Left lobe of liver (tissue), 2 donors: ENCODE measurements around the gene FUS. TPM values are rescaled to one million over a fixed set of nuclear protein-coding genes. Genes with fewer than 3 reads are reported as not detected.

ENCODE experiments used
- ATAC-seq: fragments of 200-7000 bp; cut with Tn5 transposase; one replicate; pipeline ENCODE4 v1.9.1; 2020; ENCODE audit warnings: mild to moderate bottlenecking, moderate library complexity
- DNase-seq: peaks from one replicate; pipeline ENCODE4 v3.0.0-alpha.2; 2020; ENCODE audit warnings: low spot score
- total RNA-seq: library from RNA; stranded (reverse); gene quantifications from one replicate; pipeline ENCODE4 v1.2.1, GENCODE V29; 2021
- donor health status: DM: no; HTN: no; CAD: no; lungs with moderate emphysema.
- donor health status: DM: no; HTN: yes; CAD: no.

The FUS gene
- total RNA-seq, 1 donor from 2014 or later = 43.5 TPM

GRCh38 chr16:31225193-31225592, 45.3 kb downstream of the FUS start:
- no peak for ATAC-seq

GRCh38 chr16:31228206-31228605, 48.3 kb downstream of the FUS start:
- DNase-seq (no peak), ATAC-seq (no peak)

More at GRCh38 chr16:31225193-31225592, 45.3 kb downstream of the FUS start:
- DNase-seq = no peak

GRCh38 chr16:31229501-31229900, 49.6 kb downstream of the FUS start:
- ATAC-seq (no peak), DNase-seq (no peak)

- ATAC-seq (no peak), DNase-seq (no peak)
Observed at GRCh38 chr16:31238041-31238440, 58.1 kb downstream of the FUS start.

Other genes with a start within 250 kb of the FUS start
- 51.3 TPM for gene ORAI3, start 231.1 kb upstream of the FUS start, total RNA-seq
- gene SETD1A, start 222.4 kb upstream of the FUS start, total RNA-seq = 8.2 TPM
- gene HSD3B7, start 194.9 kb upstream of the FUS start, total RNA-seq = 71.5 TPM
- 4.2 TPM for gene STX1B, start 169.5 kb upstream of the FUS start, total RNA-seq
- 24.6 TPM for gene STX4, start 146.6 kb upstream of the FUS start, total RNA-seq
- gene ZNF668, start 105.9 kb upstream of the FUS start, total RNA-seq = 3.6 TPM
- gene ZNF646, start 105.7 kb upstream of the FUS start, total RNA-seq = 6.7 TPM
- gene PRSS53, start 91.2 kb upstream of the FUS start, total RNA-seq = 4.4 TPM
- gene VKORC1, start 85.3 kb upstream of the FUS start, total RNA-seq = 101 TPM
- 42.7 TPM for gene BCKDK, start 71.8 kb upstream of the FUS start, total RNA-seq
- 27.0 TPM for gene KAT8, start 62.5 kb upstream of the FUS start, total RNA-seq
- gene PRSS8, start 44.4 kb upstream of the FUS start, total RNA-seq = 14.5 TPM
- gene PRSS36, start 30.1 kb upstream of the FUS start, total RNA-seq = 1.5 TPM
- gene PYCARD, start 22.6 kb downstream of the FUS start, total RNA-seq = 5.9 TPM
- not detected for gene TRIM72, start 34.0 kb downstream of the FUS start, total RNA-seq
- not detected for gene PYDC1, start 37.0 kb downstream of the FUS start, total RNA-seq
- 4.3 TPM for gene ITGAM, start 79.8 kb downstream of the FUS start, total RNA-seq
- gene ITGAX, start 175.0 kb downstream of the FUS start, total RNA-seq = 1.8 TPM
- 0.70 TPM for gene ITGAD, start 213.2 kb downstream of the FUS start, total RNA-seq
- gene COX6A2, start 248.2 kb downstream of the FUS start, total RNA-seq = 3.1 TPM